PC-3 (cell line): ENCODE data around the gene SMG1. TPM values are rescaled to one million over a fixed set of nuclear protein-coding genes. Genes with fewer than 3 reads are reported as not detected.
"Not testable (repeated sequence)": the region's sequence is repeated elsewhere in the genome, so short reads cannot be mapped to it uniquely, and the experiment has no call there.

Experiments
- ATAC-seq: fragments of 200-7000 bp; cut with Tn5 transposase; 2 replicates; pipeline ENCODE4 v1.9.1; 2020; ENCODE audit warnings: mild to moderate bottlenecking, moderate library complexity
- BruUV-seq: library from RNA; stranded (reverse); fragments of 400-500 nt; replicated peaks from 2 replicates; lab custom pipeline; 2021; lab: Mats Ljungman, UMichigan
- CTCF ChIA-PET: fragments of 300-600 bp; sonication (Branson Sonifier 250); formaldehyde crosslinking; loops from one replicate; lab custom pipeline; 2022; ENCODE audit warnings: antibody characterized with exemption; lab: Charles Lee
- POLR2A ChIA-PET: fragments of 300-600 bp; sonication (Branson Sonifier 250); formaldehyde crosslinking; loops from one replicate; lab custom pipeline; 2022; ENCODE audit warnings: antibody characterized with exemption; ENCODE audit not compliant: unreplicated experiment; lab: Charles Lee
- DNase-seq: peaks from one replicate; pipeline ENCODE4 v3.0.0-alpha.2; 2015
- H2AFZ ChIP-seq: fragments of 300-600 bp; sonication (generic); 2 replicates; pipeline ENCODE4 v1.6.0; 2016; ENCODE audit warnings: antibody characterized with exemption, low read length
- H3F3A ChIP-seq: fragments of 300-600 bp; sonication (generic); one replicate; pipeline ENCODE4 v1.6.0; 2017; ENCODE audit warnings: antibody characterized with exemption, low read length, control low read depth, mild to moderate bottlenecking; ENCODE audit not compliant: unreplicated experiment
- H3K27ac ChIP-seq: fragments of 300-600 bp; sonication (generic); 2 replicates; pipeline ENCODE4 v1.5.1; 2016; ENCODE audit warnings: mild to moderate bottlenecking, low read length
- H3K27me3 ChIP-seq: fragments of 300-600 bp; sonication (generic); 2 replicates; pipeline ENCODE4 v1.6.1; 2016; ENCODE audit warnings: low read length, mixed read lengths
- H3K36me3 ChIP-seq: fragments of 300-600 bp; sonication (generic); 2 replicates; pipeline ENCODE4 v1.6.1; 2016; ENCODE audit warnings: low read depth, mixed run types, low read length, mixed read lengths
- H3K4me1 ChIP-seq: fragments of 300-600 bp; sonication (generic); 2 replicates; pipeline ENCODE4 v1.5.1; 2016; ENCODE audit warnings: low read length; ENCODE audit not compliant: insufficient read depth
- H3K4me2 ChIP-seq: fragments of 300-600 bp; sonication (generic); 2 replicates; pipeline ENCODE4 v1.6.0; 2016; ENCODE audit warnings: low read length
- H3K4me3 ChIP-seq: fragments of 300-600 bp; sonication (generic); 2 replicates; pipeline ENCODE4 v1.5.1; 2016; ENCODE audit warnings: mild to moderate bottlenecking, low read length, mixed read lengths
- H3K79me2 ChIP-seq: fragments of 300-600 bp; sonication (generic); 2 replicates; pipeline ENCODE4 v1.6.1; 2017; ENCODE audit warnings: low read length, mixed read lengths
- H3K9ac ChIP-seq: fragments of 300-600 bp; sonication (generic); 2 replicates; pipeline ENCODE4 v1.6.0; 2016; ENCODE audit warnings: mild to moderate bottlenecking, low read length
- H3K9me2 ChIP-seq: fragments of 300-600 bp; sonication (generic); replicated peaks from 2 replicates; pipeline ENCODE4 v1.6.1; 2016; ENCODE audit warnings: mixed run types, low read length, mixed read lengths
- H3K9me3 ChIP-seq: fragments of 300-600 bp; sonication (generic); 2 replicates; pipeline ENCODE4 v1.6.1; 2016; ENCODE audit warnings: low read length, mixed read lengths
- H4K20me1 ChIP-seq: fragments of 300-600 bp; sonication (generic); 2 replicates; pipeline ENCODE4 v1.6.1; 2016; ENCODE audit warnings: low read length, mixed read lengths
- CTCF ChIP-seq: fragments of 300-600 bp; sonication (generic); conservative IDR thresholded peaks from 2 replicates; pipeline ENCODE4 v1.5.1; 2017; ENCODE audit warnings: antibody characterized with exemption, low read depth, mild to moderate bottlenecking, low read length
- intact Hi-C: fragments of 100-400 bp; cut with micrococcal nuclease; formaldehyde crosslinking; loops from 2 replicates; pipeline ENCODE4 v1.9.0; 2023
- total RNA-seq: library from RNA; depleted of rRNA; stranded (reverse); fragments of >200 nt; gene quantifications from 2 replicates; pipeline ENCODE4 v1.2.3, GENCODE V29; 2014; rRNA removed

The SMG1 gene
- total RNA-seq, 1 experiment from 2014 or later = 37.6 TPM

DNA sequence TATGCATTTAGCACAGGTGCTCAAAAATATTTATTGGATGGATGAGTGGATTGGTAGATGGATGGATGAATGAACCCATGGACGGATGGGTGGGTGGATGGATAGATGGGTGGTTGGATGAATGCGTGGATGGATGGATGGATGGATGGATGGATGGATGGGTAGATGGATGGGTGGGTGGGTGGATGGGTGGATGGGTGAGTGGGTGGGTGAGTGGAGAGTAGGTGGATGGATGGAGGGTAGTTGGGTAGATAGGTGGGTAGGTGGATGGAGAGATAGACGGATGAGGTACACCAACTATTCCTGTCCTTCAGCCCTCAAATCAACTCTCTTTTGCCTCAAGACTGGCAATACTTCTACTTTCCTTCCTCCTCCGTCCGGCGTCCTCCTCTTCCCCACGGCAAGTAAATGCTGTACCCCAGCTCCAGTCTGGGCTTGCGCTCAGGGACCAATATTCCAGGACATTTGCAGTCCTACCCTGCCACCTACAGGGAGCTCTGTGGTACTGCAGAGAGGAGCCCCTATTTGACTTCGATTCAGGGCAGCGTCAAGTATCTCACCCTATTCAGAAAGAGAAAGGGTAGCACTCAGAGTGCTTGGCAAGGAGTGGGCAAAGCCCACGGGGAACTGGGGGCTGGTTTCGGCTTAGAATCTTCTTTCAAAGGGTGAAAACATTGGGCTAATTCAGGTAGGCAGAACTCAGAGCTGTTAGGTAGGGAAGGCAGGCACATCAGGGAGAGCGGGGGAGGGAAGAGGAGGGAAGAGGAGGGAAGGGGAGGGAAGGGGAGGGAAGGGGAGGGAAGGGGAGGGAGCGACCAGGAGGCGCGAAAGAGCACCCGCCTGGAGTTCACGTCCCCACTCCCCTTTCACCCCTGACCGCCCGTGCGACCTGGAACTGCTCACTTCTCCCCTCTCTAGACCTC, 166.3 kb downstream of the SMG1 start:
- H3K9me3 ChIP-seq, H4K20me1 ChIP-seq, H3K36me3 ChIP-seq, H3K9ac ChIP-seq, H3K4me2 ChIP-seq, H3K27me3 ChIP-seq, H3K9me2 ChIP-seq, H3K79me2 ChIP-seq, POLR2A ChIA-PET, DNase-seq, H2AFZ ChIP-seq, H3K27ac ChIP-seq, intact Hi-C loops, CTCF ChIA-PET, H3F3A ChIP-seq, BruUV-seq, H3K4me3 ChIP-seq, H3K4me1 ChIP-seq: not testable (repeated sequence)
- TF ChIP-seq CTCF = peak; percentile 45
- ATAC-seq = peak; percentile 89

DNA sequence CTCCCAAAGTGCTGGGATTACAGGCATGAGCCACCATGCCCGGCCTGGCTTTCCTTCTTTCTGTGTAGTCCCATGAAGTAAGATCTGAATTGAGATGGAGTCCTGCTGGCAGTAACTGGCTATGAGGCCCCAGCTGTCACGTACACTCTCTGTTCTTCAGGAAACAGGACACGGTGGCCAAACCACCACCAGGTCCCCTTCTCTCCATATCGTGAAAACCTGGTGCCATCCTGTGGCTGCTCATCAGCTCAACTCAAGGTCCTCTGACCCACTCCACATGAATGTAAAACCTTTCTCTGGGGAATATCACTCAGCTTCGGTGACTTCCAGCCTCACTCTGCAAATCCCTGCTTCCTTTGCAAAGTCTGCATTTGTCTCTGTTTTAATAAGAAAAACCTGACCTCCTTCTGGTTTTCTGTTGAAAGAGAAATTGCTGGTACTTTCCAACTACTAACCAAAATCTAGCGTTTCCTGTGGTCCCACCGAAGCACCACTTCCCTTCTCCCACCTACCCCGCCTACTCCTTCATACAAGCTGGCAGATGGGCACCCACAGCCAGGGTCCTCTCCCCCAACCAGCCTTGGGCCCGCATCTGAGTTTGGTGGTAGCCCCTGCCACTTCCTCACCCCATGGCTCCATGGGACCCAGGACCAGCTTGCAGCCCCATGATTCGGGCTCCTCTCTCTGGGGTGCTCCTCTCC, 168.1 kb downstream of the SMG1 start:
- H3F3A ChIP-seq, ATAC-seq, H3K27me3 ChIP-seq, H3K4me3 ChIP-seq, H4K20me1 ChIP-seq, H3K79me2 ChIP-seq, H3K36me3 ChIP-seq, H3K4me2 ChIP-seq, H3K27ac ChIP-seq, intact Hi-C loops, DNase-seq, H3K9ac ChIP-seq, H3K9me3 ChIP-seq, H3K4me1 ChIP-seq, H3K9me2 ChIP-seq, BruUV-seq, H2AFZ ChIP-seq, POLR2A ChIA-PET: not testable (repeated sequence)
- CTCF ChIA-PET = interaction anchor here (0.6 kb wide), 1 partner anchor 1176 kb away, joined by 3 read pairs; no protein-coding TSS in a partner anchor

DNA sequence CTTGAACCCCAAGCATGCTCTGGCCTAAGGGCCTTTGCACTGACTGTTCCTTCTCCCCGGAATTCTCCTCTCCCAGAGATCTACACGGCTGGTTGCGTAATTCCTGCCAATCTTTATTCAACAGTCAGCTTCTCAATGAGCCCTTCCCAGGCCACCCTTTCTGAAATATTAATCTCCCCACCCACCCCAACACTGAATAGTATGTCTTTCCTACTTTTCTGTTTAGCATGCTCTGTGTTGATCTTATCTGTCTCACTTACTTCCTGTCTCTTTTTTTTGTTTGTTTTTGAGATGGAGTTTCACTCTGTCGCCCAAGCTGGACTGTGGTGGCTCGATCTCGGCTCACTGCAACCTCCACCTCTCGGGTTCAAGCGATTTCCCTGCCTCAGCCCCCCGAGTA, 169.6 kb downstream of the SMG1 start:
- H3K27ac ChIP-seq, H3K9ac ChIP-seq, intact Hi-C loops, ATAC-seq, H2AFZ ChIP-seq, H4K20me1 ChIP-seq, H3K9me2 ChIP-seq, BruUV-seq, H3K79me2 ChIP-seq, H3K4me3 ChIP-seq, H3K9me3 ChIP-seq, H3F3A ChIP-seq, H3K27me3 ChIP-seq, CTCF ChIA-PET, H3K4me2 ChIP-seq, POLR2A ChIA-PET, DNase-seq, H3K4me1 ChIP-seq, H3K36me3 ChIP-seq: not testable (repeated sequence)

Other genes with a start within 250 kb of the SMG1 start
- 704 and 1,198 TPM in 2 replicates for gene RPS15A, start 136.1 kb downstream of the SMG1 start, total RNA-seq
- 118 and 150 TPM in 2 replicates for gene ARL6IP1, start 124.9 kb downstream of the SMG1 start, total RNA-seq
- 5.3 and 6.9 TPM in 2 replicates for gene TMC7, start 57.5 kb upstream of the SMG1 start, total RNA-seq
- gene COQ7, start 141.2 kb upstream of the SMG1 start, total RNA-seq = 12.2 and 25.0 TPM in 2 replicates
- 21.6 and 31.5 TPM in 2 replicates for gene ITPRIPL2, start 187.6 kb upstream of the SMG1 start, total RNA-seq
- gene SYT17, start 241.8 kb upstream of the SMG1 start, total RNA-seq = 10.8 and 11.8 TPM in 2 replicates